Sciatic nerve (tissue), 2 donors: ENCODE data around the gene CCDC40. TPM values are rescaled to one million over a fixed set of nuclear protein-coding genes. Genes with fewer than 3 reads are reported as not detected.
"Not testable (repeated sequence)": the region's sequence is repeated elsewhere in the genome, so short reads cannot be mapped to it uniquely, and the experiment has no call there.

Source experiments
- ATAC-seq: fragments of 200-7000 bp; cut with Tn5 transposase; one replicate; pipeline ENCODE4 v1.9.1; 2020; ENCODE audit warnings: mild to moderate bottlenecking, moderate library complexity
- DNase-seq: peaks from one replicate; pipeline ENCODE4 v3.0.0-alpha.2; 2020; ENCODE audit warnings: low spot score
- intact Hi-C: fragments of 100-400 bp; cut with DNase I; formaldehyde crosslinking; loops from one replicate; pipeline ENCODE4 v1.14.2; 2022
- total RNA-seq: library from RNA; stranded (reverse); fragmentation: NEBNext Ultra II Directional; extraction: Animal tissue kit (Norgen Biotek cat#: 25700); gene quantifications from one replicate; pipeline ENCODE4 v1.2.1, GENCODE V29; 2021
- donor health status: DM: no; HTN: no; CAD: no.
- donor health status: DM: no; HTN: no; CAD: no.

The CCDC40 gene
- total RNA-seq, 1 donor from 2014 or later, result 12.6 TPM

DNA sequence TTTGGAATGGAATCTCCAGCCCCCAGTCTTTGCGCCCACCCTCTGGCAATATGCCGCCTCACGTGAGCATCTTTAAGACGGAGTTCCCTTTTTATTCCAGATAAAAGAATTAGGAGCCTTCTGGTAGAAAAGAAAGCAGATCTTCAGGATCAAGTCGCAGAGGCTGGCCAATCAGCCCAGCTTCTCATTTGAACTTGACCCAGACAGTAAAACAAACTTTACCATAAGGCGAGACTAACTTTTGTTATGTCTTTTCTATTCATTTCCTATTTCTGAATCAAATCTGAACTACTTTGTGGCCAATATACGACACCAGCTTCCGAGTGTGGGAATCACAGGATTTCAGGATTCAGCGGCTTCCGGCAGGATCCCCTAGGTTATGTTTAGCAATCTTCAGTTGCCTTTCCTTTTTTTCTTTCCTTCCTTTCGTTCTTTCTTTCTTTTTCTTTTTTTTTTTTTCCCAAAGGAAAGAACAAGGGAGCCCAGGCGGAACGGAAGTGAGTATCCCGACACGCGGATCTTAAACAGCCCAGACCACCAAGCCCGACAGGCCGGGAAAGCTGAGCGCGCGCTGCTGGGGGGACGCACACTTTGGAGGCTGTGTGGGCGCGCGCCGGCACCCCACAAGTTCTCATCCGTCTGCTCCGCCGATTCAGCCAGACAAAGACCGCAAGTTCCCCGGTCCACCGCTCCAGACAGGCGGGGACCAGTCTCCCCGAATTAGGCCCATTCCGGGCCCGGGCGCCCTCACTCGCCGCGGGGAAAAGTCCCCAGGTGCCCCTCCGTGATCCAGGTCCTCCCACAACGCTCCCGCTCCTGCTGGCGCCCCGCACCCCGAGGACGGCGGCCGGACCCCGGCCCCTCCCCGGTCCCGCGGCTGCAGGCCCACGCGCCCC, 1.4 kb upstream of the CCDC40 start:
- DNase-seq (no peak), ATAC-seq (no peak)
- intact Hi-C loops, result no loop called here

DNA sequence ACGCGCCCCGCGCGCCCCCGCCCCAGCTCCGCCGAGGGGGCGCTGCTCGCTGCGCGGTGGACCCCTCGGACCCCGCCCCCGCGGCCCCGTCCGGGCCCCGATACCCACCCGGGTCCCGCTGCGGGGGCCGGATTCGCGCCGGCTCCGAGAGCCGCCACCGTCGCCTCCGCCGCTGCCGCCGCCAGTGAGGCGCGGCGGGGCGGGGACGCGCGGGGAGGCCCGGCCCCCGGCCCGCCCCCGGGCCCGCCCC, 830 bp upstream of the CCDC40 start, which contains the start of gene TBC1D16:
Gene TBC1D16 (minus strand): TSS at position 186 of the 250 bp plus-strand sequence. CDS start 22,325 bp downstream, outside the sequence.
- no peak for DNase-seq
- no peak for ATAC-seq
- intact Hi-C loops, result no loop called here

DNA sequence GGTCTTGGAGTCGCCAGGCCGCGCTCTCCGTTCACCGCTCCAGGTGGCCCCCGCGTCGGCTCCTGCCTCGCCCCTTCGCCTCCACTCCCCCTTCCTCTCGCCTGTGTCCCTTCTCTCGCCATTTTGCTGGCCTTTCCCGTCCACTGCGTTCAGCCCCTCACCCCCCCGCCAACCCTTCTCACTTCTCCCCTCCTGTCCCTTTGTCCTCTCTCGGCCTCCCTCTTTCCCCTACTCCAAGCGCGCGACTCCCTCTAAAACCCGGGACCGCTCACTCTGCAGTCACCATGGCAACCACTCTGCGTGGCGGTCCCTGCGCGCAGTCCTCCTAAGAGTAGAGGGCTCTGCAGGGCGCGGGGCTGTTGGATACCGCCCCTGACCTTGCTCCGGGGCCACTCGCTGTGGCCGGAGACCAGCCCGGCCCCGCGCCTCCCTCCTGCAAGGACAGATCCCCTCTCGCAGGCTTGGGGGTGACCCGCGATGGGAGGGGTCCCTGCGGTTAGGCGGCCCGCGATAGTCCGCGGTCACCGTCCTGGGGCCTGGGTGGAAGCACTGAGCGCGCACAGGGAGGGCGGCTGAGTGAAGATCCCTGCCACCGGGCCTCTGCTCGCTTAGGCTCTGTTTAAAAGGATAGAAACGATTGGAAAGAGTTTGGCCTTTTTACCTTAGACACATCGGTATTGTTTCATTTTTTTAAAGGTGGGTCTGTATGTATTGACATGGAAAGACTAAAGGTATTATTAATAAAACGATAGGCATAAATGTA, 454 bp downstream of the CCDC40 start:
- peak; percentile 15 for ATAC-seq
- no peak for DNase-seq
- intact Hi-C loops, result no loop called here

DNA sequence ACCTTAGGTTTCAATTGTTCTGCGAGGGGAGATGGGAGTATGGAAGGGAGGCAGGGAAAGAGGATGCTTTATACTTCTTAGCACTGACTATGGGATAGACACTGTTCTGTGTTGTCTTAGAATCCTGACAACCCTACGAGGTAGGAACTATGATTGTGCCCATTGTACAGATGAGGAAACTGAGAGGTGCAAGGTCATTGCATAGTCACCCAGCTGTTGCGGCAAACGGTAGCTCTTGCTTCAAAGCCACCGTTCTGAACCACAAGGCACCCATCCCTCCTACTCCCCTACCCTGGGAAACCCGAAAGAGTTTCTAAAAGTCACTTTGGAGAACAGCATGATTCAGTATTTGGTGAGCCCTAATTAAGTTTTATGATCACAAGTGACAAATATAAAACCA, 7.5 kb downstream of the CCDC40 start:
- intact Hi-C loops, result no loop called here
- no peak for ATAC-seq

DNA sequence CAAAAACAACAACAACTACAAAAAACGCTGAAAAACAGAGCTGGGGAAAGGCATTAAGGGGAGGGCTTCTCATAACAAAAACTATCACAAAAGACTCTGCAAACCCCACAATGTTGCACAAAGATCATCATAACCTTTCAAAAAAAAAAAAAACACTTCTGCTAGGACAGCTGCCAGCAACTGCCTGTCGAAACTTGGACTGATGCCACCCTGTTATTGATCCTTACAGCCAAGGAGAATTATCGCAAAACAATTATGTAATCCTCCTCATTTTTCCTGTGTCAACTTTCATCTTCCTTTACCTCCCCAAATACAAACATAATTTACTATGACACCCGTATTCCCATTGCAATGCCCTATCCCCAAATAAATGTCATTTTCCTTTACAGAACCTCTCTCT, 9.3 kb downstream of the CCDC40 start:
- ATAC-seq (no peak), DNase-seq (no peak)
- intact Hi-C loops, result no loop called here

More for the DNA sequence above, 7.5 kb downstream of the CCDC40 start:
- DNase-seq, result no peak

- intact Hi-C loops, ATAC-seq: not testable (repeated sequence)
These were observed 10.3 kb downstream of the CCDC40 start for GRCh38 chr17:80046709-80047108.

DNA sequence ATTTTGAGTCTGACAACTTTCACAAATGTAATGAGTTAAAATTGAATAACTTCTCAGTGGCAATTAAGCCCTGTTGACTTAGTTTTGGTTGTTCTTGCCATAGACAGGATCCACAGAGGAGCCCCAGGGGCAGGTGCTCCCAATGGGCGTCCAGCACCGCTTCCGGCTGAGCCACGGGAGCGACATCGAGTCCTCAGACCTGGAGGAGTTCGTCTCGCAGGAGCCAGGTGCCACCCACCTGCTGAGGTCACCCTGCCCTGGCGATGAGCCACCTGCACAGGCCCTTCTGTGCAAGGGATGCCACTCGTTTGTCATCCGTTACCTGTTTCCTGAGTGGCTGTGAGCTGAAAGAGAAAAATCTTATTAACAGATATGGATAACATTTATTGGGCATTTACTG, 10.7 kb downstream of the CCDC40 start:
- intact Hi-C loops, result no loop called here
- ATAC-seq (no peak), DNase-seq (no peak)

More at GRCh38 chr17:80046709-80047108, 10.3 kb downstream of the CCDC40 start:
- DNase-seq, result not testable (repeated sequence)

- intact Hi-C loops, result no loop called here
- DNase-seq (no peak), ATAC-seq (no peak)
These were observed 13.5 kb downstream of the CCDC40 start for GRCh38 chr17:80049986-80050385.

DNA sequence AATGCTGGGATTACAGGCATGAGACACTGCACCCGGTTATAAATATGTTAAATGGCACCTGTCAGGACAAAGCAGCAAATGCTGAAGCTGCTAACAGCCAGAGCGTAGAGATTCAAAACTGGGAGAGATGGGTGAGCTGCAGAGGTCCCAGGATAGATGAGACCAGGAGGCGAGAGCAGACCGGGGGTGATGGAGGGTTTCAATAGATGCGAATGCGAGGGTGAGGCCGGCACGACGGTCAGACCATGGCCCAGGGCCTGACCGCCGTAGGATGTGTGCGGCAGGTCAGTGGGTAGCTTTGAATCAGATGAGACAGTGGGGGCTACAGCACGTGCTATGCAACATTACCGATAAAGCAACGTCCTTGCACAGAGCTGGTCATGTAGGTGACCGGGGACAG, 14.3 kb downstream of the CCDC40 start:
- no peak for ATAC-seq
- DNase-seq, result no peak
- intact Hi-C loops, result no loop called here

GRCh38 chr17:80051681-80052080, 15.2 kb downstream of the CCDC40 start:
- intact Hi-C loops, result no loop called here
- DNase-seq (no peak), ATAC-seq (no peak)

- intact Hi-C loops, result no loop called here
- ATAC-seq (peak; percentile 77), DNase-seq (no peak)
These were observed 16.7 kb downstream of the CCDC40 start for GRCh38 chr17:80053102-80053501.

DNA sequence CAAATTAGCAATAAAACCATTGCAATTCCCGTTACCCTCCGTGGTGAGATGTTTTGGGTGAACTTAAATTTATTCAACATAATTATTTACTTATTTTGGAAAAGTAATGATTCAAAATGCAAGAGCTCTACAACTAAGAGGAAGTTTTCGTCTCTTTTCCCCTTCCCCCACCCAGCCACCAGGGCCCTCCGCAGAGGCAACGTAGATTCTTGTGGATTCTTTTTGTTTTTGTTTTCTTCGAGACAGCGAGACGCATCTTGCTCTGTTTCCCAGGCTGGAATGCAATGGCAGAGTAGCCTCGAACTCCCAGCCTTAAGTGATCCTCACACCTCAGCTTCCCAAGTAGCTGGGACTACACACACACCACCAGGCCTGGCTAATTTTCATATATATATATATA, 19.2 kb downstream of the CCDC40 start:
- ATAC-seq, result no peak
- intact Hi-C loops, result no loop called here
- DNase-seq, result no peak

DNA sequence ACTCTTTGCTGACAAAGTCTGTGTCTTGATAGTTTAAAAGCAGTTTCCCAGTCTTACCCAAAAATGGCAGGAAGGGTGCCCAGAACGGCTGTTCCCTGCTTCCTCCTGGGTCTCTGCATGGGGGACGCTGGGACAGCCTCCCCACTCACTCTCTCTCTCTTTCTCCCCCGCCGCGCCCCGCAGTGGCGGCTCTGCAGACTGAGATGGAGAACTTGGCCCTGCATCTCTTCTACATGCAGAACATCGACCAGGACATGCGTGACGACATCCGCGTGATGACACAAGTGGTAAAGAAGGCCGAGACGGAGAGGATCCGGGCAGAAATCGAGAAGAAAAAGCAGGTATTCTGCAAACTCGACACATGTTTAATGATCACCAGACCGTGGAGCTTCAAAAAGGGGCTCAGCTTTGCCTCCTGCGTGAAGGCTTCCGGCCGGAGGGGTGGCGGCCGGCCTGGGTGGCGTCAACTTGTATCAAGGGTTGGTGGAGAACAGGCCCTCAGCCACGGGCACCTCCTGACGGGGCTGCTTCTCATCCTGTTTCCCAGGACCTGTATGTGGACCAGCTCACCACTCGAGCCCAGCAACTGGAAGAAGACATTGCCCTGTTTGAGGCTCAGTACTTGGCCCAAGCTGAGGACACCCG, 22.0 kb downstream of the CCDC40 start:
- ATAC-seq, result no peak
- no peak for DNase-seq
- intact Hi-C loops, result no loop called here

- intact Hi-C loops, result no loop called here
- DNase-seq (no peak), ATAC-seq (no peak)
These were observed 24.2 kb downstream of the CCDC40 start for GRCh38 chr17:80060644-80061043.

GRCh38 chr17:80061421-80061820, 25.0 kb downstream of the CCDC40 start:
- ATAC-seq, result no peak
- intact Hi-C loops, result no loop called here
- DNase-seq, result no peak

DNA sequence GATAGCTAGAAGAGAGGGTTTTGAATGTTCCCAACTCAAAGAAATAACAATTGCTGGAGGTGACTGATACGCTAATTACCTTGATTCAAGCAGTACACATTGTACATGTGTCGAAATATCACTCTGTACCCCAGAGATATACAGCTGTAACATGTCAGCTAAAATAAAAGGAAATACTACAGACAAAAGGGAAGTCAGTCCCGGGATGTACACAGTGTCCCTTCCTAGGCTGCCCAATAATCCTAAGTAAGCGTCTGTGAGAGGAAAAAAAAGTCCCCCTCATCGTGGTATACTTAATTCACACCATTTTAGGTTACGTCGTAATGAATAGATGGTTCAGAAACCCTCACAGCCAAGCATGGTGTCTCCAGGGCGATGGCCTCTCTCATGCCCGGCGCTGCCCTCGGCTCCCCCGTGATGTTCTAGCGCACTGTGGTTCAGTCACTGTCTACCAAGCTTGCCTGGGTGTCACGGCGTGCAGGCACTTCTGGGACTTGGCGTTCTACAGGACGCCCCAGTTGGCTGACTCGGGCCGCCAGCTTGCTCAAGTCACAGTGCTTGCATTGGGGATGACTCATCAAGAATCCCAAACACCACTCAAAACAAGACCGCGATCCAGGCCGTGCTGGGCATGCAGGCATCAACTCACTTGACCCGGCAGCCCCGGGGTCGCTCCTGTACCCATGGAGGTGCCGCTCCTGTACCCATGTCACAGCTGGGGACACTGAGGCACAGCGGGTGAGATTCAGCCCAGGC, 27.6 kb downstream of the CCDC40 start:
- DNase-seq (no peak), ATAC-seq (peak; percentile 22)
- intact Hi-C loops, result no loop called here

DNA sequence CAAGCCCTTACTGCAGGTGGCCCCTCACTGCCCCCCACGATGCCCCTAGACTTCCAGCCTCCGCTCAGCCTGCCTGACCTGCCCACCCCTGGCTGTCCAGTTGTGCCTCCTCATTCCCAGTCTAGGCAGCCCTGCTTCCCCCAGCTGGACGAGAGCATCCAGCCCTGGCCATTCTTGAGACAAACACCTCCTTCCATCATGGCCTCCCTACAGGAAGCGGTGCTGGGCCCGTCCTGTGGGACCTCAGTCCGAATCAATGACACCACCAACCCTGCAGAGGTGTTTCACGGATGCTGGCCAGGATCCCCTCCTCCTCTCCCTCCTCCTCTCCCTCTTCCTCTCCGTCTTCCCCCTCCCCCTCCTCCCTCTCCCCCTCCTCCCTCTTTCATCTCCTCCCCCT, 28.3 kb downstream of the CCDC40 start:
- ATAC-seq (no peak), DNase-seq (no peak)
- intact Hi-C loops, result no loop called here

GRCh38 chr17:80065478-80066170, 29.2 kb downstream of the CCDC40 start:
- DNase-seq (no peak), ATAC-seq (no peak)
- intact Hi-C loops, result no loop called here
